ENCODE results near the gene SDK1.
"Not testable (repeated sequence)": the region's sequence is repeated elsewhere in the genome, so short reads cannot be mapped to it uniquely, and the experiment has no call there.

Gene SDK1

GRCh38 chr7:3683546-3684539, 382.8 kb downstream of the SDK1 start:
- DNase-seq, result no peak

GRCh38 chr7:3688071-3688470, 387.0 kb downstream of the SDK1 start:
- no peak for DNase-seq

- DNase-seq, result no peak
Observed at GRCh38 chr7:3688842-3689241, 387.8 kb downstream of the SDK1 start.

DNA sequence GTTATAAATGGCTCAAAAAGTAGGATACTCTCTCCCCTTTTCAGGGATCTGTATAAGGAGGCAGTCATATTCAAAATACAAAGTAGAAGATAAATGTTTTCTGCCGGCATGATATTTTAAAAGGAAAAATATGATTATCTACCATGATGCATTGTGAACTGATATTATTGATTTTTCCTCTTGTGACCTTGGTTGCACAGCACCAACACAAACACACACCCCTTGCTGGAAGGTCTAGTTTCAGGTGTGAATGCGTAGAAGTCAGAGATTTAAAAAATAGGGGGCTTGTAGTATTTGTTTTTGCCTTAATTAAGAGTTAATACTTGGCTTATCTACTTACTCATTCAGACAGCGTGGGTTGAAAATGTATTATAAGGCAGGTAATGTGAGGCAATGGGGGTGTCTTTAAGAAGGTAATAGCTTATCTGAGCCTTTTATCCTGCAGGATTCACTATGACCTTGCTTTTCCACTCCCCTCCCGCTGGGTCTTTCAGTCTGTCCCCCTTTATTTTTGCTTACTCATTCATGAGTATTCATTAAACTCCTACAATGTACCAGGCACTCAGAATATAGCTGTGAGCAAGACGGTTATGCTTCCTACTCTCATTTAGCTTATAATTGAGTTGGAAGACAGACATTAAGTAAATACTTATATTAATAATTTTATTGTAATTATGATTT, 390.6 kb downstream of the SDK1 start:
- DNase-seq, result no peak

GRCh38 chr7:3695602-3696001, 394.6 kb downstream of the SDK1 start:
- no peak for DNase-seq

DNA sequence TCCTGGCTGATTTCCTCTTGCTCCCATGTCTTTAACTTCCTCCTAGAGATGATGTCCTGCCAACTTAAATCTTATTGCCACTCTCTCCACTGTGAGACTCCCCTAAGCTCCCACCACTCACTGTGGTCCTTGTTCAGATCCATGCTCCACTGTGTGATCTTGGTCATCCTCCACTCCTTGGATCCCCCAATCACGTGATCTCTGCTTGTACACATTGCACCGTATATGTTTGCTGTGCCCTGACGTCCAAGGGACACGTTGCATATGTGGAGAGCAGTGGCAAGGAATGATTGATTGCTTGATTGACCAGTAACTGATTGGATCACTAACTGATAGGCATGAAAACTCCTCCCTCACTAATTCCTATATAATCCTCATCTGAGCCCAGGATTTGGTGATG, 395.1 kb downstream of the SDK1 start:
- no peak for DNase-seq

DNA sequence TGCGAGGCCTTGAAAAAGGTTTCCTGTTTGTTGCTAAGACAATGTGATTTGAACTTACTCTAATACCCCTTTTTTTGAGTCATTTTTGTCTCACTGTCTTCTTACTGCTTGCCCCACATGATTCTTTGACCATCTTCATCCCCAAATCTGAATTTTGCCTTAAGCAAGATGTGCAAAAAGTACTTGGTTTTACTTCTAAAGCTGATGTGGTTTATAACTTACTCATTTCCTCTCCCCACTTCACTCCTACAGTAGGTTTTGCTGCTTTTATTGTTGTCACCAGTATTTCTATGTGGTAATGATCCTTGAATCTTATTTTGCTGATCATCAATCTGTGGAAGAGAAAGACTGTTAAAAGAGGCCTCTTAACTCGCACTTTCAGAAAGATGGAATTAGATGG, 396.4 kb downstream of the SDK1 start:
- no peak for DNase-seq

GRCh38 chr7:3705258-3705657, 404.2 kb downstream of the SDK1 start:
- no peak for DNase-seq

DNA sequence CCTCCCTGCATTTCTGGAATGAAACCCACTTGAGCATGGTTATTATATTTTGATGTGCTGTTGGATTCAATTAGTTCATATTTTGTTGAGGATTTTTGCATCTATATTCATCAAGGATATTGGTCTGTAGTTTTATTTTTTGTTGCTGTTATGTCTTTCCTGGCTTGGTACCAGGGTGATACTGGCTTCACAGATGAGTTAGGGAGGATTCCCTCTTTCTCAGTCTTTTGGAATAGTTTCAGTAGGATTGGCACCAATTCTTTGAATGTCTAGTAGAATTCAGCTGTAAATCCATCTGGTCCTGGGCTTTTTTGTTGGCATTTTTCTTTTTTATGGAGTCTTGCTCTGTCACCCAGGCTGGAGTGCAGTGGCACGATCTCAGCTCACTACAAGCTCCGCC, 405.0 kb downstream of the SDK1 start:
- not testable (repeated sequence) for DNase-seq

DNA sequence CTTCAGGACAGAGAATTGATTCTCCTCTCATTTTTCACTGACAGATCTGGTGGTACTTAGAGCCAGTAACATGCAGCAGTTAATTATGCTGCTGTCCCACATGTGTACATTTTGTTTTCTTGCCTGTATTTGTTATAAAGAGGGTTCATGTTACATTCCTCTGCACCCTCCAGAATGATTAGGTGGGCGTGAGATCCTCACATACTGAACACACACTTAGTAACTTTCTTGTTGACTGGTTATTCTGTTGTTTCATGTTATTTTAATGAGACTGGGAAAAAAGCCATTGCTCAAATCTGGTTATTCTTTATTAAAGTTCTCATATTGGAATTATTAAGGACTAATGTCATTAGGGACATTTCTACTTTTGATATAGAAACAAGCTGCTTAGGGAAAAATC, 409.1 kb downstream of the SDK1 start:
- no peak for DNase-seq

DNA sequence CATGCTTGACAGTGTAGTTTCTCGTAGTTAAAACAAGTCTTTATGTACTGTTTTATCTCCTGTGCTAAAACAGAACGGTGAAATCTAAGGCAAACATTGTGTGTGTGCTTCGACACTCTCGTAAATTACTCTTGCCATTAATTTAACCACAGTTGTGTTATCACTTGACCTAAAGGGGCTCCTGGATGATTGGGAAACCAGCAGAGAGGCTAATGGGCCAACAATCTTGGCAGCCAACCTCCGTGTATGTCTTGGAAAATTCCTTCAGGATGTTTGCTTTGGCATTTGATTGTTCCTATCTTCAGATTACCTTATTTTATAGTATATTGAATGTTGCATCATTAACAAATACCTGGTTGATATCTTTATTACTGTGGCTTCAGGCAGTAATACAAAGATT, 409.5 kb downstream of the SDK1 start:
- DNase-seq, result no peak

- no peak for DNase-seq
Observed at GRCh38 chr7:3712841-3713240, 411.8 kb downstream of the SDK1 start.

GRCh38 chr7:3721422-3721821, 420.4 kb downstream of the SDK1 start:
- DNase-seq, result no peak

DNA sequence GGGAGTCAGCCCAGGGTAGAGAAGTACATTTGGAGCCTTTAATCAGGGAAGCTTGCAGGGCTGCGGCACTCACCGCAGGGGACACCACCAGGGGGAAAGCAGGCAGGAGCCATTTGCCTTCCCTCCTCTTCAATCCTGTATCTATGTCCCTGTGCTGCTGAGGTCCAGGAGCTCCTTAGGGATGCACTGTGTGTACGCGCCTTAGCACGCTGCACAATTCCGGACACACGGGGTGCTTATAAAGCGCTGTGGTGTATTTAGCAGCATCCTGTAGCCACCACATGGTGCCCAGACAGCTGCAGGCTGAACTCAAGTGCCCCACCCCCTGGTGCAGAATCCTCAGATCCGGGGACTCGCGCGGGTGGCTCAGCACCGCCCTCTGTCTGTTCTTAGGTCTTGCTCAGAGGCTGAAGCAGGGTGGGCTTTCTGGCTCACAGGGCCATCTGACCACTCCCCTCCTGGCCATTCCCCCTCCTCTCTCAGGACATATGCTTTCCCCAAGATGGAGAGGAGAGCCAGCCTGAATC, 421.4 kb downstream of the SDK1 start:
- no peak for DNase-seq

GRCh38 chr7:3725155-3726059, 424.4 kb downstream of the SDK1 start:
- DNase-seq, result no peak

DNA sequence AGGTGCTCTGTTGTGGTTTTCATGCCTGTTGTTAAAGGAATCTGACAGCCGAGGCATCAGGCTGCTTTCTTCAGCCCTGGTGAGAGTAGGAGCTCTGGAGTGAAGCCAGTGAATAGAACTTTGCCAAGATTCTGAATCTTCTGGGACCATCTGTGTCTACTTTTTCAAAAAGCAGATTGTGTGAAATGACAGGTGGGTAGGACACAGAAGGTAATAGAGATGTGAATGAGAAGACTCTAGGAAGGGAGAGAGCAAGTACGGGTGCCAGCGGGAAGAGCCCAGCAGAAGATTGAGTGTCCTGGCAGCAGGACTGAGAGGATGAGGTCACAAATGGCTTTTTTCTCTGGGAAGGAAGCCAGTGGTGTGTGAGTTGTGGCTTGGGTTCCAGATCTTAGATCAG, 429.2 kb downstream of the SDK1 start:
- no peak for DNase-seq

DNA sequence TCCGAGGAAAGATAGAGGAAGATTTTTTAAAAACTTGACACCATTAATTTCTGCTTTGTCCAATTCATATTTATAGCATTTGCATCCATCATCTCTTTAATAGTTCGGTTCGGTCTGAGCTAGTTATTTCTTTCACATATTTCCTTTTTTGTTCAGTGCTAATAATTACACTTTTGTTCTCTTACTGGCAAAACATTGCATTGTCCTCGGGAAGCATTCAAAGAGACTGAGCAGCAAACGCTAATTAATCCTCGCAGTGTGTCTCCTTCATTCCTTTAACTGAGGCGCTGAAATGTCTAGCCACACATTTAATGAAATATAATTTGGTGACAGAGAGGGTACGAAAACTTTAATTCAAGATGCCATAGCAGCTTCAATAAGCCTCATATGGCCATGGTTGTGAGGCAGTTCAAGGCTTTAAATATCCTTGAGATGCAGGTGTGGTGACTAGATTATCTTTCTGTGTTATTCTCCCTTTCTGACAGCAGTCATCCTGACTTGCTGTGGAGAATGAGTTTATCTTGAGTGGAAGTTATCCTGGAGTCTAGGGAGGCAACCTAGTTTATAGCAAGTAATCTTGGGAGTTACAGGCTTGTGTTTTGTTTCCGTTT, 431.4 kb downstream of the SDK1 start:
- no peak for DNase-seq

DNA sequence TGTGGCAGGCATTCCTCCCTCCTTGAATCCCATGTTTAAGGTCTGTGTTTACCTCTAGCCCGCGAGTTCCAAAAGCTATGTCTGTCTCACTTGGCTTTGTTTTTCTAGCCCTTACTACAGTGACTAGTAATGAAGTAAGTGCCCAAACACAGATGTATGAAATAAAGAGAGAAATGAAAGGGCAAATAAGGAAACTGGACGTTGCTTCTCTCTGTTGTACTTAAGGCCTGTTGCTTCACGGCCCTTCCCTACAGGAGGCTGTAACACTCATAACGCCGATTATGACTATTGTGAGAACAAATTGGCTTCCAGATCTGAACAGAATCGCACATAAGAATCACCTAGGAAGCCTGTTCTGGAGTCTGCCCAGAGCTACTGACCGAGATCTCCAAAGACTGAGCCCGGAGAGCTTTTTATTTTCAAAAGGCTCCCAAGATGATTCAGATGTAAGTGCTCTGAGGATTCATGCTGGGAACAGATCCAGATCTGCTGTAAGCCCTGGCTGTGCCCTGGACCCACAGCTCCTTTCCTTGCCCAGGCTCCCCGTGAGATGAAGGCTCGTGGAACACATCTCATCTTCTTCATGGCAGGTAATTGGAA, 432.6 kb downstream of the SDK1 start:
- no peak for DNase-seq

DNA sequence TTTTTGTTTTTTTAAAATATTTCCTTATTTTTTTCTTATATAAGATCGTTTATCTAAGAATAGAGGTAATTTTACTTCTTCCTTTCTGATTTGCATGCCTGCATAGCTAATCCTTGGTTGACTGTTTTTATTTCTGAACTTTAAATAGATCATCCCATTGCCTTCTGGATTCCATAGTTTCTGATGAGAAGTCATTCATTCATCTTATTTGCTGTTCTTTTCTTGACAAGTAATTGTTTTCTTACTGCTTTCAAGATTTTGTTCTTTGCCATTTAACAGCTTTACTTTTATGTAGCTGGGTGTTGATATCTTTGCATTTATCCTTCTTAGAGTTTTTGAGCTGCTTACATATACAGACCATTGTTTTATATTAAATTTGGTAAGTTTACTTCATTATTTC, 437.9 kb downstream of the SDK1 start:
- DNase-seq, result no peak

- DNase-seq, result no peak
Observed at GRCh38 chr7:3739983-3740382, 438.9 kb downstream of the SDK1 start.

DNA sequence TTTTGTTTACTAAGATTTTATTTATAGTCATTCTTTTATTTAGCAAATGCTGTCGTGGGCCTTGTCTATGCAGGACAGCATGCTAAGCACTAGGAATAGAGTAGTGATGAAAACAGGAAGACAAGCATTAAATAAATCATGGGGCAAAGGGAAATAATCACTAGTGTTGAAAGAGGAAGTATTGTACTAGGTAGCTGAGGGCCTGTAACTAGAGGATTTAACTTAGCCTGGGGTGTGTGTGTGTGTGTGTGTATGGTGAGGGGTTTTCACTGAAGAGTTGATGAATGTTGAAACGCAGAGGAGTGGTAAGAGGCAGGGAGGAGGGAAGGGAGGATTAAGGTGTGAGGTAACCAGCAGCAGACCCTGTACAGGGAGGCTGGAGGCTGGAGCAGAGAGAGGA, 446.4 kb downstream of the SDK1 start:
- no peak for DNase-seq

GRCh38 chr7:3748389-3748788, 447.3 kb downstream of the SDK1 start:
- DNase-seq, result no peak

Data from AML-193 (cell line).